ENCODE data around the gene GRAMD2B. TPM values are rescaled to one million over a fixed set of nuclear protein-coding genes. Genes with fewer than 3 reads are reported as not detected.

Gene GRAMD2B
- total RNA-seq, 6 donors from 2014 or later, result 11.3 to 70.4 (median 17.7) TPM

- no peak for TF ChIP-seq POLR2AphosphoS5 (IDR thresholded peaks at IDR 0.05)
- no peak for TF ChIP-seq CTCF (IDR thresholded peaks at IDR 0.05)
- TF ChIP-seq POLR2A (IDR thresholded peaks at IDR 0.05), result no peak
- Histone ChIP-seq H3K9me3 (peaks cover 8 to 24% (median 10%) of the 10 kb centered on the region in 4 donors), H3K27me3 (no peaks in the 10 kb centered on the region), H3K4me3 (no peak overlapping the region), H3K4me1 (no peaks in the 10 kb centered on the region), H3K27ac (no peak overlapping the region), H3K36me3 (no peaks in the 10 kb centered on the region)
- DNase-seq (no peak), ATAC-seq (ENCODE audit: low FRiP score in 2 of 2) (no peak)
Measured at GRCh38 chr5:126398791-126399190, 24.4 kb upstream of the GRAMD2B start.

GRCh38 chr5:126400621-126401251, 22.5 kb upstream of the GRAMD2B start:
- ATAC-seq (ENCODE audit: low FRiP score in 2 of 2), result no peak
- no peak overlapping the region for H3K27ac ChIP-seq

GRCh38 chr5:126402621-126403555, 20.3 kb upstream of the GRAMD2B start:
- no peak overlapping the region for H3K27ac ChIP-seq
- H3K4me1 ChIP-seq, result no peaks in the 10 kb centered on the region
- no peak for ATAC-seq (ENCODE audit: low FRiP score in 2 of 2)
- DNase-seq, result no peak
- no peak overlapping the region for H3K4me3 ChIP-seq
- TF ChIP-seq POLR2A (IDR thresholded peaks at IDR 0.05) (no peak), CTCF (IDR thresholded peaks at IDR 0.05) (no peak), POLR2AphosphoS5 (IDR thresholded peaks at IDR 0.05) (no peak), EP300 (IDR thresholded peaks at IDR 0.05) (no peak)
- H3K27me3 ChIP-seq, result no peaks in the 10 kb centered on the region
- WGBS, 2 donors, result 74 to 83% methylated on average over 2 of the region's 2 CpGs
- peaks cover 8 to 24% (median 10%) of the 10 kb centered on the region in 4 donors for H3K9me3 ChIP-seq
- no peaks in the 10 kb centered on the region for H3K36me3 ChIP-seq

More at GRCh38 chr5:126400621-126401251, 22.5 kb upstream of the GRAMD2B start:
- WGBS, 2 donors, result 89 to 95% methylated on average over 3 of the region's 3 CpGs
- Histone ChIP-seq H3K4me1 (no peaks in the 10 kb centered on the region), H3K27me3 (no peaks in the 10 kb centered on the region), H3K36me3 (no peaks in the 10 kb centered on the region), H3K9me3 (peaks cover 8 to 24% (median 10%) of the 10 kb centered on the region in 4 donors), H3K4me3 (no peak overlapping the region)
- TF ChIP-seq EP300 (IDR thresholded peaks at IDR 0.05), result no peak
- TF ChIP-seq CTCF (IDR thresholded peaks at IDR 0.05), result no peak
- TF ChIP-seq POLR2A (IDR thresholded peaks at IDR 0.05), result no peak
- no peak for TF ChIP-seq POLR2AphosphoS5 (IDR thresholded peaks at IDR 0.05)
- no peak for DNase-seq

- ATAC-seq (ENCODE audit: low FRiP score in 2 of 2) (no peak), DNase-seq (no peak)
- Histone ChIP-seq H3K4me1 (no peaks in the 10 kb centered on the region), H3K9me3 (peaks cover 8 to 24% (median 10%) of the 10 kb centered on the region in 4 donors), H3K27ac (no peak overlapping the region), H3K27me3 (no peaks in the 10 kb centered on the region), H3K36me3 (no peaks in the 10 kb centered on the region), H3K4me3 (no peak overlapping the region)
- TF ChIP-seq EP300 (IDR thresholded peaks at IDR 0.05) (no peak), CTCF (IDR thresholded peaks at IDR 0.05) (no peak), POLR2AphosphoS5 (IDR thresholded peaks at IDR 0.05) (no peak)
Measured at GRCh38 chr5:126403876-126404275, 19.3 kb upstream of the GRAMD2B start.

Measured in upper lobe of left lung (tissue), 6 donors.